Measurements from ENCODE around the gene OR2A25.

DNA sequence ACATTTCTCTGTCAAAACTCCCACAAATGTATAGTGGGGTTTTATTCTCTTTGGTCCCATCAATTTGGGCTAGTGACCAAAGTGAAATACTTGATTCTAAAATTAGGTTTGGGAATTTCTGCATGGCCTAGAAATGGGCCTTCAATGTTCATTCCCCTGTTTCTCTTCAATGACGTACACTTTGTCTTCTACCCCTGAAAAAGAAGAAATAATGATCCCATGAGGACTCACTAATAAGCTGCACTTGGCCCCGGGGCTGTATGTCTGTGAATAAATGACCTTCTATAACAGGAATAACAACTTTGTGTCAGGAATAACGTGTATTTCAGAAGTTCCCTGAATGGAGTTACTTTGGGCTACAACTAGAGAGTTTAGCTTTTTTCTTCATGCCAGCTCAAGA, 49.3 kb upstream of the OR2A25 start:
- TF ChIP-seq CTCF (conservative IDR thresholded peaks at IDR 0.05 in 1 of 2, IDR thresholded peaks at IDR 0.05 in 1 of 2; ENCODE audit: extremely low read depth in 1 of 2, insufficient read depth in 1 of 2, low read depth in 1 of 2, low read length in 2 of 2): no peak
- no peak for TF ChIP-seq EZH2 (IDR thresholded peaks at IDR 0.05; ENCODE audit: borderline replicate concordance, low read length)
